RWPE1 (cell line): Measurements from ENCODE around the gene MRE11.
A peak's percentile ranks its signal among the peaks of the same experiment; 100 is the strongest.

Source experiments
- CTCF ChIA-PET: fragments of 350-600 bp; sonication (Branson Sonifier 250); formaldehyde crosslinking; extraction: SDS; loops from one replicate; lab custom pipeline; 2021; lab: Yijun Ruan, JAX
- POLR2A ChIA-PET: fragments of 400-600 bp; formaldehyde crosslinking; extraction: SDS; loops from one replicate; lab custom pipeline; 2020; ENCODE audit warnings: antibody characterized with exemption; ENCODE audit not compliant: low non-redundant PET; lab: Yijun Ruan, JAX
- DNase-seq: peaks from one replicate; pipeline ENCODE4 v3.0.0; 2012; ENCODE audit warnings: low spot score
- H3K27ac ChIP-seq: fragments of 450-650 bp; 2 replicates; pipeline ENCODE4 v1.5.1; 2017
- TF ChIP-seq, protein P1 (sequence below): fragments of 450-650 bp; conservative IDR thresholded peaks from 2 replicates; pipeline ENCODE4 v1.5.1; 2017; ENCODE audit warnings: low read depth, mild to moderate bottlenecking

The MRE11 gene

DNA sequence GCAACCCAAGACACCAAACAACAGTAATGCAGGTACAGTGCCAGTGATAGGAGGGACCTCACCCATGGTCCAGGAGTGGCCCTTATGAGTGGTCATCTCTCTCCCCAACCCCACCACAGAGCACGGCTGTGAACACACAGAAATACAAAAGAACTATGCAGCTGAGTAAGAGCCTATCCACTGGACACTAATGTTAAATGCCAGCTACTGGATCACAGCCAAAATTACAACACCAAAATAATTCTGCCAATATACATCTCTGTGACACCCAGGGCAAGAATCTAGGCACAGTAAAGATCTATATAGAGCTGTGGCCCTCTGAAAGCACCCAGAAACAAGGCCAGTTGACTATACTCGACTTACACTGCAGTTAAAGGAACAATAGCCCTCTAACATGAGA, 69.6 kb downstream of the MRE11 start:
- no peak for DNase-seq
- TF ChIP-seq, protein P1, sequence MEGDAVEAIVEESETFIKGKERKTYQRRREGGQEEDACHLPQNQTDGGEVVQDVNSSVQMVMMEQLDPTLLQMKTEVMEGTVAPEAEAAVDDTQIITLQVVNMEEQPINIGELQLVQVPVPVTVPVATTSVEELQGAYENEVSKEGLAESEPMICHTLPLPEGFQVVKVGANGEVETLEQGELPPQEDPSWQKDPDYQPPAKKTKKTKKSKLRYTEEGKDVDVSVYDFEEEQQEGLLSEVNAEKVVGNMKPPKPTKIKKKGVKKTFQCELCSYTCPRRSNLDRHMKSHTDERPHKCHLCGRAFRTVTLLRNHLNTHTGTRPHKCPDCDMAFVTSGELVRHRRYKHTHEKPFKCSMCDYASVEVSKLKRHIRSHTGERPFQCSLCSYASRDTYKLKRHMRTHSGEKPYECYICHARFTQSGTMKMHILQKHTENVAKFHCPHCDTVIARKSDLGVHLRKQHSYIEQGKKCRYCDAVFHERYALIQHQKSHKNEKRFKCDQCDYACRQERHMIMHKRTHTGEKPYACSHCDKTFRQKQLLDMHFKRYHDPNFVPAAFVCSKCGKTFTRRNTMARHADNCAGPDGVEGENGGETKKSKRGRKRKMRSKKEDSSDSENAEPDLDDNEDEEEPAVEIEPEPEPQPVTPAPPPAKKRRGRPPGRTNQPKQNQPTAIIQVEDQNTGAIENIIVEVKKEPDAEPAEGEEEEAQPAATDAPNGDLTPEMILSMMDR = no peak
- ChIA-PET CTCF (interaction anchor here (1.0 kb wide), 1 partner anchor 529 kb away, joined by 3 read pairs; no protein-coding TSS in a partner anchor), POLR2A (no interaction called here)
- H3K27ac ChIP-seq = no peak overlapping the region

DNA sequence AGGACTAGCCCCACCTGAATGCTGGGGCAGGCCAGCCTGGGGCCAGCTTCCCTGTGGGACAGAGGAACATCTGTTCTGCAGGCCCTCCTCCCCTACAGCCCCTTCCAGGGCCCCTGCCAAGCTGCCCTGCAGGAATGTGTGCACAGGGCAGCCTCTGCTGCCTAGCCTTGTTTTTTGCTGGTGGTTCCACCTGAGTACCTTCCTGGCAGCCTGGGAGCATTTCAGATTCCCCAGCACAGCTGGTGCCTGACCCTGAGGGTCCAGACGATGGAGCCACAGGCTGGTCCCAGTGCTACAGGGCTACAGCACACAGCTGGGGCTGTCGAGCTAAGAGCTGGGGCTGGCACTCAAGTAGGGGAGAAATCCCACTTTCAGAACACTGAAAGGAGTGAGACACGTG, 70.1 kb downstream of the MRE11 start:
- CTCF ChIA-PET = no interaction called here
- DNase-seq = no peak
- POLR2A ChIA-PET = no interaction called here
- TF ChIP-seq, protein P1 = no peak
- no peak overlapping the region for H3K27ac ChIP-seq

DNA sequence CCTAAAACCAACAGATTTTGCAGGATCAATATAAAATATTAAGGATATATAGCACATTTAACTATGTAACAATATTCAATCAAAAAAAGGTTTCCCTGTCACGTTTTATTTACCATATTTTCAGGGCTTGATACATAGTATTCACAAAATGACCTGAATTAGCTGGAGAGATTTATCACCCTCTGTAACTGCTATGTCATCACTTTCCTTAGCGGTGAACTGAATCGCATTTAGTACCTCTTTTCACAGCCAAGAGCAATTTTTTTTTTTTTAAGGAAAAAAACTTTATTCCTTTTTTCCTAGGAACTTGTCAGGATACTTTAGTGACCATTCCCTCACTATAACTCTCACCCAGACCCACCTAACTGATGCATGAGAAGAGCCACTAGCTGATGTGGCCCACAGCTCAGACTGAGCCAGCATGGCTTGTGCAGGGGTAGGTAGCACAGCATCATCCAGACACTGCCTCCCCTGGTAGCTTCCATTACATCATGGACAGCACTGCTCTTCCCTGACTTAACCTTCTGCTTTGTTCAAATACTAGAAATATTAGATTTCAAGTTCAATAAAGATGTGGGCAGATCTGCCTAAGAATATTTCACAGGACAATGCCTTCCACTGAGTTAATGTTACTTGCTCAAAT, 75.4 kb downstream of the MRE11 start:
- ChIA-PET CTCF (interaction anchor here (0.6 to 0.7 kb wide), 2 partner anchors 398 to 475 kb away, joined by 3 to 4 read pairs; no protein-coding TSS in a partner anchor), POLR2A (no interaction called here)
- TF ChIP-seq, protein P1 = no peak
- DNase-seq = no peak
- no peak overlapping the region for H3K27ac ChIP-seq

DNA sequence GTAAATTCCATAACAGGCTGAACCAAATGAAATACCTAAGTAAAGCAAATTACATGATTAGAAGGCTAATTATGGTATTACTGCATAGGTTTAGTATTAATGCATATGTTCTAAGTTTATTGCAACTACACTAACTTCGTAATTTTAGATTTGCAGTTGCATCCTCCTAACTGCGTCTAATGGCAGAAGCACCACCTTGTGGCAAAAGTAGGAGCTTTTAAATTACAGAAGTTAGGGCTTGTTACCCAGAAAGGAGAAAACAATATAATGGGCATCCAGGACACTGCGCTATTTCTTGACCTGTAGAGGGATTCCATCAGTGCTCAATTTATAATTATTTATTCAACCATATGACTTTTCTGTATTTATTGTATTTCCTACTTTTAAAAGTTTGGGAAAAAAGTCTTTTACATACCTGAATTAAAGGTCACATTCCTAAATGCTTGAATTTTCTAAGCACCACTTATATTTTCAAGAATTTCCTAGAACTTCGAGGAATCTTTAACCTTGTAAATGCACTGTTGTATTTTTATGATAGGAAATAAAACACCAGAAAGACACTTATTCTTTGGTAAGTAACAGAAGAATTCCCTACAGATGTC, 76.2 kb downstream of the MRE11 start:
- no peak overlapping the region for H3K27ac ChIP-seq
- DNase-seq = no peak
- ChIA-PET POLR2A (no interaction called here), CTCF (interaction anchor here (0.6 to 1.2 kb wide), 6 partner anchors 223 to 522 kb away, joined by 3 to 16 read pairs (median 4); no protein-coding TSS in a partner anchor)
- TF ChIP-seq, protein P1 = peak; percentile 62

DNA sequence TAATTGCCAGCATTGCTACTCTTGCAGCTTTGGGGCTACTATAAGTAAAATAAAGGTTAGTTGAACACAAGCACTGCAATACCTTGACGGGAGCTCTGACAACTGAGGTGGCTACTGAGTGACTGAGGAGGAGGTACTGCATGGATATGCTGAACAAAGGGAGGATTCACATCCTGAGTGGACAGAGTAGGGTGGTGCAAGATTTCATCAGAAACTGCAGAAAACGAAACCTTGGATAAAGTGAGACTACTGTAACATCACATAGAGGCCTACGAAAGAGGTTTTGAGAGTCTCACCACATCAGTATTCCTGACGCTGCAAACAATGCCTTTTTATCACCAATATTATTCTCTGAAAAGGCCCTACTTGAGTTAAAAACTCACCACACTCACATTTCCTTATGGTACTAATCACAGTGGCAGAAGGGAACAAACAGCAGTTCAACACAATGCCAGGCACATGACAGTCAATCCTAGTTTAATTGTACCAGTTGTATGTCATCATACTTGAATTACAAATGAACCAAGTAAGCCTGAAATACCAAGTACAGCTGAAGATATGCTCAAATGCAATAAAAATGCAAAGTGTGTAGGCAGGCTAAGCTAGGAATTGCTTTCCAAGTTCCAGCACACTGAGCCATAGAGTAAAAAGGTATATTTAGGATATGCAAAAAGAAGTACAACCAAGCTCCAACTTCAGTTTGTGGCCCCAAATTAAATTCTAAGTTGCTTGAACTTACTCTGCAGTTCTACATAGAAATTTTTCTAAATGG, 88.4 kb downstream of the MRE11 start:
- CTCF ChIA-PET = interaction anchor here (1.0 kb wide), 1 partner anchor 510 kb away, joined by 3 read pairs; no protein-coding TSS in a partner anchor
- POLR2A ChIA-PET = no interaction called here
- TF ChIP-seq, protein P1 = no peak
- H3K27ac ChIP-seq = no peak overlapping the region
- DNase-seq = no peak

DNA sequence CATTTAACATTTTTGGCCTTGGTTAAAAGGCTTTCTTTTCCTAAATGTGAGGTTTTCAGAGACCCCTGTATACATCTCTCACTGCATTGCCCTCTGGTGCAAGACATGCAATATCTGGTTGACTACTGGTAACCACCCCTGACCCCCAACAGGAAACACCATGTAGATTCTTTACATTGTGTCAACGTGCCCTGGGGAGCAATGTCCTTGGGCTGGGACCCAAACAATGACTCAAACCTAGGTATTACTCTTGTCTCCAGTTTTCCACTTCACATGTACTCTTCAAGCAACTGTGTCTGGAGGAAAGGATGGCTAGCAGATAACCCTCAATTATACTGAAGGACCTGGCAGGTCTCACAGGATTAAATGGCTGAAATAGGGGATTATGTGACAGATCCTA, 91.3 kb downstream of the MRE11 start:
- POLR2A ChIA-PET = no interaction called here
- CTCF ChIA-PET = interaction anchor here (1.1 kb wide), 2 partner anchors 77 to 507 kb away, joined by 3 to 4 read pairs; no protein-coding TSS in a partner anchor
- no peak overlapping the region for H3K27ac ChIP-seq
- no peak for DNase-seq
- TF ChIP-seq, protein P1 = no peak
